HepG2 (cell line): ENCODE results near the gene MGAT5. TPM values are rescaled to one million over a fixed set of nuclear protein-coding genes. Genes with fewer than 3 reads are reported as not detected.

Source experiments
- ATF5 ChIP-seq: sonication (generic); formaldehyde crosslinking; IDR thresholded peaks from 2 replicates; pipeline ENCODE4 v1.4.0; 2020; ENCODE audit warnings: mild to moderate bottlenecking, low read depth, missing genetic modification reagents
- BCL3 ChIP-seq: sonication (generic); formaldehyde crosslinking; IDR thresholded peaks from 2 replicates; pipeline ENCODE4 v1.5.1; 2020; ENCODE audit warnings: mild to moderate bottlenecking, missing genetic modification reagents, moderate library complexity
- CSRNP1 ChIP-seq: sonication (generic); formaldehyde crosslinking; IDR thresholded peaks from 2 replicates; pipeline ENCODE4 v1.8.1; 2023; ENCODE audit warnings: mild to moderate bottlenecking, missing genetic modification reagents
- HOXA9 ChIP-seq: sonication (generic); formaldehyde crosslinking; IDR thresholded peaks from 2 replicates; pipeline ENCODE4 v1.8.1; 2022; ENCODE audit warnings: missing genetic modification reagents, mild to moderate bottlenecking, moderate library complexity, borderline replicate concordance
- HOXD1 ChIP-seq: sonication (generic); formaldehyde crosslinking; IDR thresholded peaks from 2 replicates; pipeline ENCODE4 v1.5.0; 2020; ENCODE audit warnings: missing genetic modification reagents
- KDM5B ChIP-seq: sonication (generic); formaldehyde crosslinking; IDR thresholded peaks from 2 replicates; pipeline ENCODE4 v1.4.0; 2020; ENCODE audit warnings: missing genetic modification reagents, mild to moderate bottlenecking, borderline replicate concordance
- NR1H2 ChIP-seq: sonication (generic); formaldehyde crosslinking; IDR thresholded peaks from 2 replicates; pipeline ENCODE4 v1.8.1; 2022; ENCODE audit warnings: low read depth, missing genetic modification reagents, borderline replicate concordance
- SKIL ChIP-seq: sonication (generic); formaldehyde crosslinking; IDR thresholded peaks from 2 replicates; pipeline ENCODE4 v1.8.0; 2022; ENCODE audit warnings: missing genetic modification reagents, mild to moderate bottlenecking, moderate library complexity, borderline replicate concordance
- SMAD3 ChIP-seq: sonication (generic); formaldehyde crosslinking; IDR thresholded peaks from 2 replicates; pipeline ENCODE4 v1.4.0; 2020; ENCODE audit warnings: missing genetic modification reagents
- SRSF4 ChIP-seq: fragments of 200-400 bp; formaldehyde crosslinking; IDR thresholded peaks from one replicate; pipeline ENCODE4 v1.6.1; 2018; ENCODE audit warnings: mild to moderate bottlenecking, low read depth, low read length, moderate library complexity; ENCODE audit not compliant: poor library complexity, severe bottlenecking
- TGIF2 ChIP-seq: IDR thresholded peaks from 2 replicates; pipeline ENCODE4 v1.6.1; 2016; ENCODE audit warnings: control low read depth, missing compliant biosample characterization
- ZFP62 ChIP-seq: sonication (generic); formaldehyde crosslinking; IDR thresholded peaks from 2 replicates; pipeline ENCODE4 v1.4.0; 2020; ENCODE audit warnings: missing genetic modification reagents
- ZFP90 ChIP-seq: sonication (generic); formaldehyde crosslinking; IDR thresholded peaks from 2 replicates; pipeline ENCODE4 v1.8.0; 2022; ENCODE audit warnings: missing genetic modification reagents, mild to moderate bottlenecking, inconsistent platforms, borderline replicate concordance
- ZKSCAN1 ChIP-seq: fragments of 150-350 bp; IDR thresholded peaks from 2 replicates; pipeline ENCODE4 v1.6.1; 2014; ENCODE audit warnings: low read length
- ZNF24 ChIP-seq: fragments of 450-650 bp; IDR thresholded peaks from 2 replicates; pipeline ENCODE4 v1.6.1; 2017; ENCODE audit warnings: antibody characterized with exemption, mild to moderate bottlenecking
- ZNF367 ChIP-seq: sonication (generic); formaldehyde crosslinking; IDR thresholded peaks from 2 replicates; pipeline ENCODE4 v1.4.0; 2020; ENCODE audit warnings: missing genetic modification reagents, borderline replicate concordance
- ZNF614 ChIP-seq: IDR thresholded peaks from 2 replicates; pipeline ENCODE4 v1.6.1; 2018; ENCODE audit warnings: missing biosample characterization, missing genetic modification reagents, inconsistent platforms, borderline replicate concordance
- ZNF703 ChIP-seq: sonication (generic); formaldehyde crosslinking; IDR thresholded peaks from 2 replicates; pipeline ENCODE4 v1.5.1; 2020; ENCODE audit warnings: missing genetic modification reagents, mild to moderate bottlenecking, moderate library complexity, borderline replicate concordance
- ZNF740 ChIP-seq: sonication (generic); formaldehyde crosslinking; IDR thresholded peaks from 2 replicates; pipeline ENCODE4 v1.4.0; 2020; ENCODE audit warnings: missing genetic modification reagents
- polyA plus RNA-seq, 8 experiments: library from polyadenylated mRNA; depleted of rRNA in 3 of 8; stranded (reverse) in 7 of 8; unstranded in 1 of 8; fragments of >200 nt; fragmentation: Illumina TruSeq in 4 of 8; extraction: Trizol in 4 of 8; gene quantifications; 2 replicates each; pipeline versions ENCODE4 v1.2.1 to v1.2.3, GENCODE V29; 2011 to 2016; ENCODE audit warnings: low read depth in 4 of 8, missing spikeins in 1 of 8, mixed read lengths in 1 of 8; ENCODE audit not compliant: insufficient read depth in 1 of 8
- total RNA-seq, 5 experiments: library from RNA; depleted of rRNA; stranded (reverse); fragments of >200 nt; fragmentation: Illumina TruSeq; extraction: Trizol; gene quantifications; 2 replicates each; pipeline ENCODE4 v1.2.3, GENCODE V29; 2016; ENCODE audit warnings: low read depth in 1 of 5
- TF ChIP-seq, protein P1 (sequence below): sonication (generic); formaldehyde crosslinking; IDR thresholded peaks from 2 replicates; pipeline ENCODE4 v1.5.0; 2020; ENCODE audit warnings: missing genetic modification reagents
- TF ChIP-seq, protein P2 (sequence below): sonication (generic); formaldehyde crosslinking; IDR thresholded peaks from 2 replicates; pipeline ENCODE4 v1.5.0; 2020; ENCODE audit warnings: mild to moderate bottlenecking, missing genetic modification reagents, moderate library complexity

MGAT5 gene
- total and polyA plus RNA-seq, 2 of the 13 experiments (the other 11 are each of a cell fraction or from before 2014, with no cell fraction given): 33.1 to 60.2 TPM

GRCh38 chr2:134411279-134411827, 157.5 kb downstream of the MGAT5 start (continued):
- TF ChIP-seq SRSF4: no peak
- TF ChIP-seq, protein P1, sequence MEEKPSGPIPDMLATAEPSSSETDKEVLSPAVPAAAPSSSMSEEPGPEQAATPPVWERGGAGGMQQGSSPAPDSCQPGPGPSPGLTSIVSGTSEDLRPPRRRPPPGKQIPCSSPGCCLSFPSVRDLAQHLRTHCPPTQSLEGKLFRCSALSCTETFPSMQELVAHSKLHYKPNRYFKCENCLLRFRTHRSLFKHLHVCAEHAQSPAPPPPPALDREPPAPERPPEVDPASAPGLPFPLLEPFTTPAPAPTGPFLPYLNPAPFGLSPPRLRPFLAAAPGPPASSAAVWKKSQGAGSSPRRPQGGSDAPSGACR (CRISPR knock-in tag): no peak
- no peak for TF ChIP-seq ZFP62
- no peak for TF ChIP-seq SKIL
- 0 out of 2 replicates have a peak, but pooled peaks have one; percentile 74 for TF ChIP-seq CSRNP1
- no peak for TF ChIP-seq ZNF703 (CRISPR knock-in tag)
- TF ChIP-seq KDM5B (CRISPR knock-in tag): 0 out of 2 replicates have a peak, but pooled peaks have one; percentile 14
- TF ChIP-seq SMAD3 (CRISPR knock-in tag): no peak
- no peak for TF ChIP-seq ZNF367
- 0 out of 2 replicates have a peak, but pooled peaks have one; percentile 25 for TF ChIP-seq ZNF740
- no peak for TF ChIP-seq HOXD1 (CRISPR knock-in tag)
- TF ChIP-seq, protein P2, sequence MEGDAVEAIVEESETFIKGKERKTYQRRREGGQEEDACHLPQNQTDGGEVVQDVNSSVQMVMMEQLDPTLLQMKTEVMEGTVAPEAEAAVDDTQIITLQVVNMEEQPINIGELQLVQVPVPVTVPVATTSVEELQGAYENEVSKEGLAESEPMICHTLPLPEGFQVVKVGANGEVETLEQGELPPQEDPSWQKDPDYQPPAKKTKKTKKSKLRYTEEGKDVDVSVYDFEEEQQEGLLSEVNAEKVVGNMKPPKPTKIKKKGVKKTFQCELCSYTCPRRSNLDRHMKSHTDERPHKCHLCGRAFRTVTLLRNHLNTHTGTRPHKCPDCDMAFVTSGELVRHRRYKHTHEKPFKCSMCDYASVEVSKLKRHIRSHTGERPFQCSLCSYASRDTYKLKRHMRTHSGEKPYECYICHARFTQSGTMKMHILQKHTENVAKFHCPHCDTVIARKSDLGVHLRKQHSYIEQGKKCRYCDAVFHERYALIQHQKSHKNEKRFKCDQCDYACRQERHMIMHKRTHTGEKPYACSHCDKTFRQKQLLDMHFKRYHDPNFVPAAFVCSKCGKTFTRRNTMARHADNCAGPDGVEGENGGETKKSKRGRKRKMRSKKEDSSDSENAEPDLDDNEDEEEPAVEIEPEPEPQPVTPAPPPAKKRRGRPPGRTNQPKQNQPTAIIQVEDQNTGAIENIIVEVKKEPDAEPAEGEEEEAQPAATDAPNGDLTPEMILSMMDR (CRISPR knock-in tag): no peak
- TF ChIP-seq BCL3: no peak
- TF ChIP-seq ATF5: peak; percentile 27; the same call in 1 of the 2 replicates
- TF ChIP-seq TGIF2 (CRISPR knock-in tag): no peak
- no peak for TF ChIP-seq ZNF614 (CRISPR knock-in tag)
- no peak for TF ChIP-seq HOXA9 (CRISPR knock-in tag)
- TF ChIP-seq NR1H2 (CRISPR knock-in tag): 0 out of 2 replicates have a peak, but pooled peaks have one; percentile 21
- TF ChIP-seq ZNF24: no peak
- no peak for TF ChIP-seq ZFP90 (CRISPR knock-in tag)
- TF ChIP-seq ZKSCAN1: no peak
